HG02870 (cell line): ENCODE results near the gene TMEM50B.
"Not testable (repeated sequence)": the region's sequence is repeated elsewhere in the genome, so short reads cannot be mapped to it uniquely, and the experiment has no call there.

Experiments
- ATAC-seq: cut with Tn5 transposase; IDR thresholded peaks from one replicate; pipeline ENCODE4 v1.9.1; 2021; ENCODE audit warnings: mild to moderate bottlenecking, moderate library complexity; ENCODE audit not compliant: unreplicated experiment

TMEM50B gene

GRCh38 chr21:33479679-33480480 lies at the start of gene TMEM50B:
Gene TMEM50B (minus strand): TSS chr21:33479974. CDS start chr21:33468885, 11,089 bp downstream.
- peak; percentile 87 for ATAC-seq

- no peak for ATAC-seq
Observed at GRCh38 chr21:33522953-33523349, 43.2 kb upstream of the TMEM50B start.

- no peak for ATAC-seq
Observed at GRCh38 chr21:33522297-33522952, 42.7 kb upstream of the TMEM50B start.

- ATAC-seq, result no peak
Observed at GRCh38 chr21:33518899-33519298, 39.1 kb upstream of the TMEM50B start.

GRCh38 chr21:33514229-33514628 lies 34.5 kb upstream of the TMEM50B start:
- ATAC-seq, result no peak

- no peak for ATAC-seq
Observed at GRCh38 chr21:33512481-33512880, 32.7 kb upstream of the TMEM50B start.

- no peak for ATAC-seq
Observed at GRCh38 chr21:33511639-33512038, 31.9 kb upstream of the TMEM50B start.

- no peak for ATAC-seq
Observed at GRCh38 chr21:33510826-33511225, 31.1 kb upstream of the TMEM50B start.

- ATAC-seq, result not testable (repeated sequence)
Observed at GRCh38 chr21:33507003-33507402, 27.2 kb upstream of the TMEM50B start.

GRCh38 chr21:33505833-33506232 lies 26.1 kb upstream of the TMEM50B start:
- ATAC-seq, result no peak

GRCh38 chr21:33496345-33496744 lies 16.6 kb upstream of the TMEM50B start:
- no peak for ATAC-seq

GRCh38 chr21:33495743-33496142 lies 16.0 kb upstream of the TMEM50B start:
- no peak for ATAC-seq

GRCh38 chr21:33493756-33494155 lies 14.0 kb upstream of the TMEM50B start:
- no peak for ATAC-seq

GRCh38 chr21:33492571-33492970 lies 12.8 kb upstream of the TMEM50B start:
- no peak for ATAC-seq

- peak; percentile 97 for ATAC-seq
Observed at GRCh38 chr21:33491373-33492102, 11.8 kb upstream of the TMEM50B start, which contains the start of gene DNAJC28. Gene DNAJC28 (minus strand): TSS chr21:33491716. CDS start chr21:33489393, 2,323 bp downstream.

- ATAC-seq, result no peak
Observed at GRCh38 chr21:33490991-33491372, 11.2 kb upstream of the TMEM50B start.

GRCh38 chr21:33488936-33489335 lies 9.2 kb upstream of the TMEM50B start:
- no peak for ATAC-seq

GRCh38 chr21:33487996-33488395 lies 8.2 kb upstream of the TMEM50B start:
- ATAC-seq, result no peak

- no peak for ATAC-seq
Observed at GRCh38 chr21:33481314-33481943, 1.7 kb upstream of the TMEM50B start.

GRCh38 chr21:33480481-33481103 lies 818 bp upstream of the TMEM50B start:
- ATAC-seq, result no peak
